Spleen (tissue), 7 donors: Measurements from ENCODE around the gene SOX5.

ENCODE experiments used
- CTCF ChIP-seq, 11 experiments: fragments of 200-600 bp in 7 of 11; fragments of 450-650 bp in 4 of 11; sonication (generic) in 4 of 11; IDR thresholded peaks in 8 of 11; conservative IDR thresholded peaks in 3 of 11; 1 replicate in 7 of 11; 2 replicates in 4 of 11; pipeline versions ENCODE4 v1.4.0 to v1.8.0; 2016 to 2021; ENCODE audit warnings: antibody characterized with exemption in 11 of 11, inconsistent platforms in 4 of 11, mild to moderate bottlenecking in 1 of 11
- POLR2AphosphoS5 ChIP-seq, 3 donors: sonication (generic); formaldehyde crosslinking; IDR thresholded peaks; one replicate each; pipeline ENCODE4 v1.5.1; 2017; ENCODE audit warnings: antibody characterized with exemption in 3 of 3
- donor health status: DM: no; HTN: no; CAD: no; lungs with moderate emphysema.
- donor health status: DM: no; HTN: no; CAD: no.
- donor health status: DM: no; HTN: no; CAD: no.

DNA sequence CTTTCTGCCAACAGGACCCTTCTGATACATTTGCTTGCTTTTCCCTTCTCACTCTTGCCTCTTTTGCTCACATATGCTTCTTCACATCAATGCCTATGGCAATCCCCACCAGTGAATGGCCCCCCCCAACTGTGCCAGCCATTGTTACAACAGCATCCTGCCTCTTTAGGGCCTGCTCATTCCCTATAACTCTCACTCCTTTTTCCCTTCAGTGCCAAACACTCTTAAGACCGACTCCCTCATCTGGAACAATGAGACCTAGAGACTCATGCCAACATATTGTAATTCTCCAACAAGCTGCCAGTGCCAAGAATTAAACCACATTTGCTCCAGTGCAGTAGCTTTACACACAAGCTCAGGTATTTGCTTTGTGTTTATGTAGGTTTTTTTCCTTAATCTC lies 189.0 kb downstream of the SOX5 start:
- TF ChIP-seq CTCF (IDR thresholded peaks at IDR 0.05 in 8 of 11, conservative IDR thresholded peaks at IDR 0.05 in 3 of 11) (no peak), POLR2AphosphoS5 (IDR thresholded peaks at IDR 0.05) (no peak)
